Heart left ventricle (tissue), 13 donors: Measurements from ENCODE around the gene MCTP2.

ENCODE experiments used
- CTCF ChIP-seq, 12 donors: fragments of 200-600 bp; sonication (generic) in 4 of 12; IDR thresholded peaks; one replicate each; pipeline versions ENCODE4 v1.5.0 to v1.8.0; 2018 to 2022; ENCODE audit warnings: antibody characterized with exemption in 12 of 12, mild to moderate bottlenecking in 5 of 12
- POLR2A ChIP-seq, 2 donors: fragments of 450-650 bp; IDR thresholded peaks; one replicate each; pipeline ENCODE4 v1.6.1; 2017; ENCODE audit warnings: antibody characterized with exemption in 2 of 2, mild to moderate bottlenecking in 2 of 2, moderate library complexity in 2 of 2
- donor health status: ischemic (EF 13 %, LVEDD 7.1; RV severe dilation, severe dysfunction).
- donor health status: DM: no; HTN: yes; CAD: no.
- donor health status: DM: no; HTN: no; CAD: no.
- donor health status: ischemic (EF 25% LVEDD 6.9; RV normal size, moderate dysfunction).
- donor health status: ischemic (EF 25% LVEDD 5.7; RV mildly dilated, moderate dysfunction).
- donor health status: ischemic (EF 35%, LVEDD 5.7; RV mildly dilated, moderate dysfunction).
- donor health status: nonischemic (EF 11% LVEDD 7.7; RV severe dilation, severe dysfunction).
- donor health status: DM: yes; HTN: yes; CAD: no.
- donor health status: PGD.
- donor health status: ischemic (EF 29% LVEDD 5.4; RV normal size, mild dysfunction).
- donor health status: nonischemic (EF 23%, LVEDD 6.1; RV moderate dilation, normal function).

- TF ChIP-seq CTCF (IDR thresholded peaks at IDR 0.05) = peak in 1 of 12 donors; percentile 17
- TF ChIP-seq POLR2A (IDR thresholded peaks at IDR 0.05) = no peak
These were observed 114.9 kb downstream of the MCTP2 start for GRCh38 chr15:94346282-94346681.
